Progenitor cell of endocrine pancreas (in vitro differentiated cells): ENCODE results near the gene SLAIN2. TPM values are rescaled to one million over a fixed set of nuclear protein-coding genes. Genes with fewer than 3 reads are reported as not detected.

Source experiments
- DNase-seq: peaks from one replicate; pipeline ENCODE4 v3.0.0; 2021; ENCODE audit warnings: low spot score; ENCODE audit not compliant: unreplicated experiment
- H3K27ac Mint-ChIP-seq: 2 replicates; pipeline ENCODE4 v1.8.0; 2021; ENCODE audit warnings: mild to moderate bottlenecking, moderate library complexity, mixed read lengths
- H3K27me3 Mint-ChIP-seq: 2 replicates; pipeline ENCODE4 v1.8.0; 2021; ENCODE audit warnings: mixed read lengths
- H3K36me3 Mint-ChIP-seq: 2 replicates; pipeline ENCODE4 v1.8.0; 2022; ENCODE audit warnings: mixed read lengths; ENCODE audit not compliant: insufficient read depth
- H3K4me1 Mint-ChIP-seq: 2 replicates; pipeline ENCODE4 v1.8.0; 2021; ENCODE audit warnings: low read depth, mixed read lengths
- H3K4me3 Mint-ChIP-seq: 2 replicates; pipeline ENCODE4 v1.8.0; 2021; ENCODE audit warnings: low read depth, mild to moderate bottlenecking, moderate library complexity, mixed read lengths
- H3K9me3 Mint-ChIP-seq: 2 replicates; pipeline ENCODE4 v1.8.0; 2021; ENCODE audit warnings: low read depth, mixed read lengths
- CTCF ChIP-seq: fragments of 200-600 bp; sonication (generic); IDR thresholded peaks from one replicate; pipeline ENCODE4 v1.5.0; 2021; ENCODE audit warnings: antibody characterized with exemption, mild to moderate bottlenecking; ENCODE audit not compliant: unreplicated experiment
- total RNA-seq: library from RNA; stranded (reverse); gene quantifications from 2 replicates; pipeline ENCODE4 v1.2.1, GENCODE V29; 2021

SLAIN2 gene
- total RNA-seq, 1 donor from 2014 or later, result 54.5 TPM

- no peaks in the 10 kb centered on the region for H3K9me3 Mint-ChIP-seq
- no peak overlapping the region for H3K27ac Mint-ChIP-seq
- TF ChIP-seq CTCF, result no peak
- H3K36me3 Mint-ChIP-seq, result peaks cover 7% of the 10 kb centered on the region
- H3K27me3 Mint-ChIP-seq, result no peaks in the 10 kb centered on the region
- DNase-seq, result no peak
- no peak overlapping the region for H3K4me3 Mint-ChIP-seq
- H3K4me1 Mint-ChIP-seq, result peaks cover 12% of the 10 kb centered on the region
These were observed 27.1 kb downstream of the SLAIN2 start for GRCh38 chr4:48368389-48368788.

- H3K4me1 Mint-ChIP-seq, result peaks cover 12% of the 10 kb centered on the region
- no peak overlapping the region for H3K27ac Mint-ChIP-seq
- no peaks in the 10 kb centered on the region for H3K9me3 Mint-ChIP-seq
These were observed 27.9 kb downstream of the SLAIN2 start for GRCh38 chr4:48369248-48369647.

DNA sequence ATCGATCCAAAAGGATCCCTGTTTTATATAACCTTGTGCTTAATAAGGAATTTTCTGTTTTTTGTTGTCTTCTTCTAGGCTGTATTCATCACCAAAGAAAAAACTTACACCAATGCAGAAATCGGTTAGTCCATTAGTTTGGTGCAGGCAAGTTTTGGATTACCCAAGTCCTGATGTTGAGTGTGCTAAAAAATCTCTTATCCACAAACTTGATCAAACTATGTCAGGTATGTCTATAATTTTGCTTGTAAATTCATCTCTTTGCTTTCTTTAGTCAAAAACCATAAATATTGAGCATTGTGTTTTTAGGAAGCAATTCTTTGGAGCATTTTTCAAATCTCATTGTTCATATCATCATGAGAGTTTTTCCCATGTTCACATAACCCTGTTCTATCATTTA lies 28.4 kb downstream of the SLAIN2 start:
- H3K27ac Mint-ChIP-seq, result no peak overlapping the region
- no peak for TF ChIP-seq CTCF
- no peak overlapping the region for H3K4me3 Mint-ChIP-seq
- H3K4me1 Mint-ChIP-seq, result peaks cover 12% of the 10 kb centered on the region
- H3K36me3 Mint-ChIP-seq, result peaks cover 7% of the 10 kb centered on the region
- no peaks in the 10 kb centered on the region for H3K27me3 Mint-ChIP-seq
- DNase-seq, result no peak
- no peaks in the 10 kb centered on the region for H3K9me3 Mint-ChIP-seq

More at GRCh38 chr4:48369248-48369647, 27.9 kb downstream of the SLAIN2 start:
- no peaks in the 10 kb centered on the region for H3K27me3 Mint-ChIP-seq
- H3K4me3 Mint-ChIP-seq, result no peak overlapping the region
- TF ChIP-seq CTCF, result no peak
- H3K36me3 Mint-ChIP-seq, result peaks cover 7% of the 10 kb centered on the region
- DNase-seq, result no peak

GRCh38 chr4:48370260-48371134 lies 29.2 kb downstream of the SLAIN2 start:
- peaks cover 4% of the 10 kb centered on the region for H3K36me3 Mint-ChIP-seq
- peak overlapping the region; percentile 65 for H3K27ac Mint-ChIP-seq
- H3K9me3 Mint-ChIP-seq, result no peaks in the 10 kb centered on the region
- H3K4me3 Mint-ChIP-seq, result no peak overlapping the region
- TF ChIP-seq CTCF, result no peak
- peaks cover 14% of the 10 kb centered on the region for H3K4me1 Mint-ChIP-seq
- no peak for DNase-seq
- H3K27me3 Mint-ChIP-seq, result no peaks in the 10 kb centered on the region

DNA sequence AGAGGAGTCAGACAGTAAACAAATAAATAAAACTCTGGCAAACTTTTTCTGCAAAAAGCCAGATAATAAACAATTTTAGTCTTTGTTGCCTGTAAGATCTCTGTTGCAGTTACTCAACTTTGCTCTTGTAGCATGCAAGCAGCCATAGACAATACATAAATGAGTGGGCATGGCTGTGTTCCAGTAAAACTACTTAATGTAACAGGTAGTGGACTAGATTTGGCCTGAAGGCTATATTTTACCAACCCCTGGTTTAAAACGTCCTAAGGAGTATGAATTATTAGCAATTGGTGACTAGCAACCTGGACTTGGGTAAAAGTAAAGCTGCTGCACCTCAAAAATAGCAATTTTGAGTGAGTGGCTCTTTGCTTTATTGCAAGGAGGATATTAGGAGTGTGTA lies 30.9 kb downstream of the SLAIN2 start:
- no peaks in the 10 kb centered on the region for H3K36me3 Mint-ChIP-seq
- peaks cover 16% of the 10 kb centered on the region for H3K4me1 Mint-ChIP-seq

More for the DNA sequence above, 30.9 kb downstream of the SLAIN2 start:
- no peak overlapping the region for H3K4me3 Mint-ChIP-seq
- no peak for DNase-seq
- no peaks in the 10 kb centered on the region for H3K9me3 Mint-ChIP-seq
- no peak overlapping the region for H3K27ac Mint-ChIP-seq
- no peaks in the 10 kb centered on the region for H3K27me3 Mint-ChIP-seq
- no peak for TF ChIP-seq CTCF
